AG09309 (cell line): ENCODE measurements around the gene CEP68.

Experiments used
- DNase-seq: peaks from one replicate; pipeline ENCODE4 v3.0.0-alpha.2; 2010; ENCODE audit warnings: low read depth
- H3K4me3 ChIP-seq: 2 replicates; pipeline ENCODE4 v1.5.1; 2011; ENCODE audit warnings: mild to moderate bottlenecking, low read depth, low read length, moderate library complexity; ENCODE audit not compliant: control insufficient read depth
- CTCF ChIP-seq: IDR thresholded peaks from 2 replicates; pipeline ENCODE4 v1.5.1; 2011; ENCODE audit warnings: mild to moderate bottlenecking, low read depth, low read length, inconsistent platforms; ENCODE audit not compliant: insufficient read depth, control insufficient read depth; ENCODE audit errors: missing control alignments

CEP68 gene

GRCh38 chr2:65037178-65037577, 19.0 kb upstream of the CEP68 start:
- H3K4me3 ChIP-seq, result no peak overlapping the region
- DNase-seq, result no peak
- no peak for TF ChIP-seq CTCF

GRCh38 chr2:65039640-65040039, 16.6 kb upstream of the CEP68 start:
- H3K4me3 ChIP-seq, result no peak overlapping the region
- no peak for DNase-seq
- TF ChIP-seq CTCF, result no peak

GRCh38 chr2:65040400-65041261, 15.6 kb upstream of the CEP68 start:
- peak; percentile 92 for TF ChIP-seq CTCF
- no peak overlapping the region; the same call in 1 of the 2 replicates for H3K4me3 ChIP-seq
- peak; percentile 61 for DNase-seq

- H3K4me3 ChIP-seq, result no peak overlapping the region
- no peak for TF ChIP-seq CTCF
- no peak for DNase-seq
Observed at GRCh38 chr2:65043001-65043400, 13.2 kb upstream of the CEP68 start.

- no peak for TF ChIP-seq CTCF
- H3K4me3 ChIP-seq, result no peak overlapping the region
- no peak for DNase-seq
Observed at GRCh38 chr2:65044097-65044735, 12.0 kb upstream of the CEP68 start.

GRCh38 chr2:65045651-65046050, 10.6 kb upstream of the CEP68 start:
- H3K4me3 ChIP-seq, result no peak overlapping the region
- no peak for DNase-seq
- no peak for TF ChIP-seq CTCF
